AG04450 (cell line): ENCODE measurements around the gene OR2T2. TPM values are rescaled to one million over a fixed set of nuclear protein-coding genes. Genes with fewer than 3 reads are reported as not detected.
"Not testable (repeated sequence)": the region's sequence is repeated elsewhere in the genome, so short reads cannot be mapped to it uniquely, and the experiment has no call there.

Experiments used
- CTCF ChIA-PET: fragments of 300-600, 350-600 bp; formaldehyde crosslinking; extraction: SDS; loops from one replicate; lab custom pipeline; 2022; ENCODE audit warnings: antibody characterized with exemption, inconsistent platforms; lab: Charles Lee
- POLR2A ChIA-PET: fragments of 350-600 bp; formaldehyde crosslinking; extraction: SDS; loops from one replicate; lab custom pipeline; 2021; ENCODE audit warnings: antibody characterized with exemption, inconsistent platforms; lab: Yijun Ruan, JAX
- DNase-seq: peaks from one replicate; pipeline ENCODE4 v3.0.0-alpha.2; 2011; ENCODE audit warnings: low read depth, low spot score
- H3K27ac ChIP-seq: one replicate; pipeline ENCODE4 v1.5.1; 2012; ENCODE audit warnings: low read depth, low read length, control low read depth
- H3K27me3 ChIP-seq: one replicate; pipeline ENCODE4 v1.6.0; 2012; ENCODE audit warnings: low read length; ENCODE audit not compliant: control insufficient read depth, insufficient read depth
- H3K4me3 ChIP-seq: 2 replicates; pipeline ENCODE4 v1.5.1; 2011; ENCODE audit warnings: mild to moderate bottlenecking, low read depth, low read length, control low read depth
- H3K9me3 ChIP-seq: 2 replicates; pipeline ENCODE4 v1.5.1; 2012; ENCODE audit warnings: low read length; ENCODE audit not compliant: control insufficient read depth, insufficient read depth
- polyA minus RNA-seq: library from RNA; depleted of rRNA, polyadenylated mRNA; stranded (reverse); fragments of >200 nt; gene quantifications from 2 replicates; pipeline ENCODE4 v1.2.3, GENCODE V29; 2011; rRNA and poly(A)+ RNA removed
- polyA plus RNA-seq: library from polyadenylated mRNA; depleted of rRNA; stranded (reverse); fragments of >200 nt; gene quantifications from 2 replicates; pipeline ENCODE4 v1.2.3, GENCODE V29; 2011; rRNA removed
- TF ChIP-seq, protein P1 (sequence below): IDR thresholded peaks from 2 replicates; pipeline ENCODE4 v1.5.1; 2011; ENCODE audit warnings: low read depth, low read length, control low read depth, inconsistent platforms

The OR2T2 gene, protein sequence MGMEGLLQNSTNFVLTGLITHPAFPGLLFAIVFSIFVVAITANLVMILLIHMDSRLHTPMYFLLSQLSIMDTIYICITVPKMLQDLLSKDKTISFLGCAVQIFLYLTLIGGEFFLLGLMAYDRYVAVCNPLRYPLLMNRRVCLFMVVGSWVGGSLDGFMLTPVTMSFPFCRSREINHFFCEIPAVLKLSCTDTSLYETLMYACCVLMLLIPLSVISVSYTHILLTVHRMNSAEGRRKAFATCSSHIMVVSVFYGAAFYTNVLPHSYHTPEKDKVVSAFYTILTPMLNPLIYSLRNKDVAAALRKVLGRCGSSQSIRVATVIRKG
- polyA plus RNA-seq (not detected in 2 replicates), polyA minus RNA-seq (not detected in 2 replicates)

DNA sequence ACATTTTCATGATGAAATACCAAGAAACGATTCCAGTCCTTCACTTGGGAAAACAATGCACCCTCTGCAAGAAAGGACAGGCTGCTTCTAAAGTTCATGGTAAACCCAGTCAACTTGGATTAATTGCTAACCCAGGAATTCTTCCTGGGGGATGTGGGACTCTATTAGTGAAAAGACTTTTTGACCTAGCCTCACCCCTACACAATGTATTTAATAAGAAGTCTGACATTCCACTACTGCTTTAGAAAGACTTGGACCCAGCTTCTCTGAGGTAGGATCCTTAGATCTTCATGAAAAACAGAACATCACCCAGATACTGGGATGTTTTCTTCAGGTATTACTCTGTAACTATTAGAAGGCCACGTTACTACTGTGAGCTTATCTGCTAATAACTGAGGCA lies at the start of gene OR2T2:
TSS of gene OR2T2 (plus strand) at position 239 of the 400 bp plus-strand sequence. CDS start 7,161 bp downstream, outside the sequence.
- H3K4me3 ChIP-seq, H3K27ac ChIP-seq, DNase-seq, POLR2A ChIA-PET, H3K27me3 ChIP-seq, H3K9me3 ChIP-seq, CTCF ChIA-PET: not testable (repeated sequence)

DNA sequence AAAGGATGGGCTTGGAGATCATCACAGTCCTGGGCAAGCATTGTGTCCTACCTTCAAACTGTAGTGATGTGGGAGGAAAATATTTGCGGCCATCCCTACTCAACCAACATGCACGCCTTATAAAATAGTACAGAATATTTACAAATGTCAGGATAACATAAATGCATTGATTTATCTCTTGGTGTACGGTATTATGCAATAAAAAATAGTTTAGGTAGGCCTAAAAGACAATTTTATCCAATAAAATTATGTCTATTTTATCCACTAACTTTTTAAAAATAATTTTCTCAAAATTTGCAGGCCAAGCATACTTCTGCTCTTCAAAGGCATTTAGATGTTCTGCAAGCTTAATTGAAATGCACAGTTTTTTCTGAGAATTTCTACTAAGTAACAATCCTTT lies 42.7 kb upstream of the OR2T2 start, which contains the start of gene OR2T1:
TSS of gene OR2T1 (plus strand) at position 301 of the 400 bp plus-strand sequence. CDS start 3,100 bp downstream, outside the sequence.
- Histone ChIP-seq H3K27ac (no peak within 1 kb of the TSS), H3K27me3 (no peaks in the 10 kb centered on the region), H3K9me3 (peaks cover 17% of the 10 kb centered on the region), H3K4me3 (no peak within 1 kb of the TSS)
- CTCF ChIA-PET: no interaction called here
- TF ChIP-seq, protein P1, sequence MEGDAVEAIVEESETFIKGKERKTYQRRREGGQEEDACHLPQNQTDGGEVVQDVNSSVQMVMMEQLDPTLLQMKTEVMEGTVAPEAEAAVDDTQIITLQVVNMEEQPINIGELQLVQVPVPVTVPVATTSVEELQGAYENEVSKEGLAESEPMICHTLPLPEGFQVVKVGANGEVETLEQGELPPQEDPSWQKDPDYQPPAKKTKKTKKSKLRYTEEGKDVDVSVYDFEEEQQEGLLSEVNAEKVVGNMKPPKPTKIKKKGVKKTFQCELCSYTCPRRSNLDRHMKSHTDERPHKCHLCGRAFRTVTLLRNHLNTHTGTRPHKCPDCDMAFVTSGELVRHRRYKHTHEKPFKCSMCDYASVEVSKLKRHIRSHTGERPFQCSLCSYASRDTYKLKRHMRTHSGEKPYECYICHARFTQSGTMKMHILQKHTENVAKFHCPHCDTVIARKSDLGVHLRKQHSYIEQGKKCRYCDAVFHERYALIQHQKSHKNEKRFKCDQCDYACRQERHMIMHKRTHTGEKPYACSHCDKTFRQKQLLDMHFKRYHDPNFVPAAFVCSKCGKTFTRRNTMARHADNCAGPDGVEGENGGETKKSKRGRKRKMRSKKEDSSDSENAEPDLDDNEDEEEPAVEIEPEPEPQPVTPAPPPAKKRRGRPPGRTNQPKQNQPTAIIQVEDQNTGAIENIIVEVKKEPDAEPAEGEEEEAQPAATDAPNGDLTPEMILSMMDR: no peak
- POLR2A ChIA-PET: no interaction called here
- DNase-seq: no peak

DNA sequence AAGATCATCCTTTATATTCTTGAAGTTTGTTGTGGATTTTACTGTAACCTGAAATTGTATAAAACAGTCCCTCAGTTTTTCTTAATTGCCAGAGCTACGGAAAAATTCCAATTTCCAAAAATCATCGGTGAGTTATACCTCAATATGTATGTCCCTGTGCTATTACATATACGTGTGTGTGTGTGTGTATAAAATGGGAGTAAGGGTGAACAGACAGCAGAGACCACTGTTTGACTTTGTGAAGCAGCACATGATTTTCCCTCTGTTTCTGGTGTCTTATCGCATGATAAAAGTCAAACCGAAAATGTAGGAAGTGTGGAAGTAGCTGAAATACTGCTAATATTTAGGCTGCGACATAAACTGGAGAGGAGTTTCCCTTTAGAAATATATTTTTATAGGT lies 41.4 kb upstream of the OR2T2 start:
- Histone ChIP-seq H3K9me3 (peaks cover 15% of the 10 kb centered on the region), H3K27me3 (no peaks in the 10 kb centered on the region), H3K27ac (no peak overlapping the region), H3K4me3 (no peak overlapping the region)
- ChIA-PET CTCF (no interaction called here), POLR2A (no interaction called here)
- DNase-seq: no peak
- TF ChIP-seq, protein P1: no peak

DNA sequence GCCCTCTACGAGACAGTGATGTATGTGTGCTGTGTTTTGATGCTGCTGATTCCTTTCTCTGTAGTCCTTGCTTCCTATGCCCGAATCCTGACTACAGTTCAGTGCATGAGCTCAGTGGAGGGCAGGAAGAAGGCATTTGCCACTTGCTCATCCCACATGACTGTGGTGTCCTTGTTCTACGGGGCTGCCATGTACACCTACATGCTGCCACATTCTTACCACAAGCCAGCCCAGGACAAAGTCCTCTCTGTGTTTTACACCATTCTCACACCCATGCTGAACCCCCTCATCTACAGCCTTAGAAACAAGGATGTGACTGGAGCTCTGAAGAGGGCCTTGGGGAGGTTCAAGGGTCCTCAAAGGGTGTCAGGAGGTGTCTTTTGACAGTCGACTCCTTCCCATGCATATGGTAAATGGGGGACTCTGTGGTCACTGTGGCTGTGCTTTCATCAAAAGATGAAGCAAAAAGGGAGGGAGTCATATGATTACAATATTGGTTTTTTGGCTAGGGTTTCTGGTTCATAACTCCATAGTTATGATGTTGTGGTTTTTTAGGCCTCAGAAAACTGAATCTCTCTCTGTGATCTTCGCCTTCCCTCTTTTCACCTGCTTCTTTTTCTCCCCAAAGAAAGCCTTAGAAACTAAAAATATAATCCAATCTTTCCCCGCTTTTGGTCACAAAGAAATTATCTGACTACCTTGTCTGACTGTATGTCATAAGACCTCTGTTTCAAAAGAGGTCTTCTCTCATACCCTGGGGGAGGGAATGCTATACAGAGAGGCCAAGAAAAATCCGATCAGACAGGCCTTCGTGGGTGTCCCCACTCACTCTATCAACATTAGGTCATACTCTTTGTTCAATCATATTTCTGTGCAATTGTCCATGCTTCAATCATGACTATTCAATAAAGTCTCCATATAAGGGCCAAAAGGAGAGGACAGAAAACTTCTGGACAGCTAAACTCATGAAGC lies 38.4 kb upstream of the OR2T2 start:
- POLR2A ChIA-PET: no interaction called here
- Histone ChIP-seq H3K9me3 (peaks cover 21% of the 10 kb centered on the region), H3K4me3 (no peak overlapping the region), H3K27ac (no peak overlapping the region), H3K27me3 (no peaks in the 10 kb centered on the region)
- TF ChIP-seq, protein P1: no peak
- CTCF ChIA-PET: no interaction called here
- DNase-seq: no peak

DNA sequence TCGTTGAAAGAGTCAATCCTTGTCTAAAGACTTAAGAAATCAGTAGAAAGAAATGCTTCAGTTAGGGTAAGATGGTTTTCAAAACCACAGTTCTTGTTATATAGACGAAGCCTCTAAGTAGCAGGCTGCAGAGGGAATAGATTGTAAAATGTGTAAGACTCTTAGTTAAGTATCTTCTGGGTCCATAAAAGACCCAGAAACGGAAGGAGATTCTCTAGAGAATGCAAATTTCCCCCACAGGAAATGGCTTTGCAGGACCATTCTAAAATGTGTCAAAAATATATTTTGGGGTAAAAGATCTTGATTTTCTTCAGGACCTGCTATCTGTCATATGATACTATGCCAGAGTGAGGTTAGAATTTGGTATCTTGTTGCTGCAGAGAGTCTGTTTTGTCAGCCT lies 29.2 kb upstream of the OR2T2 start:
- Histone ChIP-seq H3K9me3 (peaks cover 20% of the 10 kb centered on the region), H3K4me3 (no peak overlapping the region), H3K27ac (no peak overlapping the region), H3K27me3 (no peaks in the 10 kb centered on the region)
- TF ChIP-seq, protein P1: no peak
- no peak for DNase-seq
- POLR2A ChIA-PET: no interaction called here
- CTCF ChIA-PET: no interaction called here
